ENCODE results near the gene MSN.

DNA sequence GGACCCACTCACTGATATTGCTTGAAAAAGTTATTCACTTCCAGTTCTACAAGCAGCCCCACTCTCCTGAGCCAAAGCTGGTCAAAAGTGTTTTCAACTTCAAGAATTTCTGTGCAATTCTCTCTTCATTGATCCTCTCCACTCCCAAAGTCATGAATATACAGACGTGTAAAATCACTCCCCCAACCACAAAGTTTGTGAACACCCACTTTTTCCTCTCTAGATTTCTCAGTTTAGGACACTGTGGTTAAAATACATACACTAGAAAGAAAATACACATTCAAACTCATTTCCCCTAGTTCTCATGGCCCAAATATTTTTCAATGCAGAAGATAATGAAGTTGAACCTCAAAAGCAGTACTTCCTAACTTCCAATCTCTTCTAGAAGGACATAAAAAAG is 116.3 kb downstream of the MSN start:
- TF ChIP-seq POLR2A (IDR thresholded peaks at IDR 0.05; ENCODE audit: low read depth, low read length) (no peak), POLR2AphosphoS5 (IDR thresholded peaks at IDR 0.05; ENCODE audit: low read depth, low read length) (no peak), TAF1 (IDR thresholded peaks at IDR 0.05; ENCODE audit: borderline replicate concordance, low read depth, low read length) (no peak)
